Pons (tissue), 1 donor: ENCODE measurements around the gene TEKT5.
A peak's percentile ranks its signal among the peaks of the same experiment; 100 is the strongest.
"Not testable (repeated sequence)": the region's sequence is repeated elsewhere in the genome, so short reads cannot be mapped to it uniquely, and the experiment has no call there.

ENCODE experiments used
- DNase-seq: peaks from one replicate; pipeline ENCODE4 v3.0.0-alpha.2; 2016; ENCODE audit warnings: low spot score

TEKT5 gene

GRCh38 chr16:10694830-10695229, at the start of gene TEKT5:
TSS of gene TEKT5 (minus strand) at chr16:10694930. CDS start at chr16:10694873, 57 bp downstream.
- no peak for DNase-seq

- peak; percentile 99 for DNase-seq
Observed at GRCh38 chr16:10743610-10744369, 49.1 kb upstream of the TEKT5 start, which contains the start of gene NUBP1. TSS of gene NUBP1 (plus strand) at chr16:10743842. CDS start at chr16:10743864, 22 bp downstream.

- no peak for DNase-seq
Observed at GRCh38 chr16:10743227-10743609, 48.5 kb upstream of the TEKT5 start.

- no peak for DNase-seq
Observed at GRCh38 chr16:10741844-10742243, 47.1 kb upstream of the TEKT5 start.

GRCh38 chr16:10741249-10741648, 46.5 kb upstream of the TEKT5 start:
- not testable (repeated sequence) for DNase-seq

GRCh38 chr16:10740845-10741208, 46.1 kb upstream of the TEKT5 start:
- DNase-seq, result no peak

GRCh38 chr16:10740000-10740844, 45.5 kb upstream of the TEKT5 start:
- DNase-seq, result no peak

- DNase-seq, result peak; percentile 91
Observed at GRCh38 chr16:10738231-10739077, 43.7 kb upstream of the TEKT5 start.

GRCh38 chr16:10737068-10737625, 42.4 kb upstream of the TEKT5 start:
- peak; percentile 80 for DNase-seq

- DNase-seq, result no peak
Observed at GRCh38 chr16:10731790-10732189, 37.1 kb upstream of the TEKT5 start.

GRCh38 chr16:10729104-10730048, 34.6 kb upstream of the TEKT5 start:
- no peak for DNase-seq

GRCh38 chr16:10728003-10728887, 33.5 kb upstream of the TEKT5 start:
- no peak for DNase-seq

- no peak for DNase-seq
Observed at GRCh38 chr16:10708969-10709368, 14.2 kb upstream of the TEKT5 start.

- no peak for DNase-seq
Observed at GRCh38 chr16:10699756-10700155, 5.0 kb upstream of the TEKT5 start.

- no peak for DNase-seq
Observed at GRCh38 chr16:10694306-10694705, 424 bp downstream of the TEKT5 start.

GRCh38 chr16:10693889-10694288, 841 bp downstream of the TEKT5 start:
- no peak for DNase-seq

- DNase-seq, result no peak
Observed at GRCh38 chr16:10692470-10692869, 2.3 kb downstream of the TEKT5 start.

- no peak for DNase-seq
Observed at GRCh38 chr16:10688726-10689125, 6.0 kb downstream of the TEKT5 start.

GRCh38 chr16:10688291-10688690, 6.4 kb downstream of the TEKT5 start:
- DNase-seq, result no peak

GRCh38 chr16:10685709-10686108, 9.0 kb downstream of the TEKT5 start:
- no peak for DNase-seq
